ENCODE results near the gene HIPK3. TPM values are rescaled to one million over a fixed set of nuclear protein-coding genes. Genes with fewer than 3 reads are reported as not detected.

The HIPK3 gene
- total and polyA plus RNA-seq, 2 experiments from 2014 or later = 5.5 to 29.8 TPM

GRCh38 chr11:33280411-33280810 lies 23.2 kb downstream of the HIPK3 start:
- Histone ChIP-seq H3K9me2 (ENCODE audit: insufficient read depth) (peaks cover 3% of the 10 kb centered on the region; the same call in 1 of the 2 replicates), H2AFZ (no peak overlapping the region), H4K20me1 (replicated peaks; ENCODE audit: insufficient read depth) (0 out of 2 replicates have a peak, but pooled peaks cover 11% of the 10 kb centered on the region), H3F3A (replicated peaks; ENCODE audit: low read depth) (no peaks in the 10 kb centered on the region), H3K36me3 (ENCODE audit: insufficient read depth) (no peaks in the 10 kb centered on the region), H3K4me1 (ENCODE audit: insufficient read depth) (no peaks in the 10 kb centered on the region), H3K27ac (ENCODE audit: low read depth) (no peak overlapping the region), H3K27me3 (ENCODE audit: insufficient read depth) (no peaks in the 10 kb centered on the region), H3K4me2 (no peak overlapping the region), H3K4me3 (no peak overlapping the region), H3K79me2 (replicated peaks; ENCODE audit: insufficient read depth) (peaks cover 97% of the 10 kb centered on the region)
- no peaks in the 10 kb centered on the region for H3K9me3 Mint-ChIP-seq
- no peaks in the 10 kb centered on the region for H3K27me3 Mint-ChIP-seq (ENCODE audit: insufficient read depth, low read depth, poor library complexity)
- no peak for ATAC-seq
- H3K4me1 Mint-ChIP-seq = no peaks in the 10 kb centered on the region
- no peak for TF ChIP-seq ZNF114 (CRISPR knock-in tag; IDR thresholded peaks at IDR 0.05)
- TF ChIP-seq CREB1 (CRISPR knock-in tag; IDR thresholded peaks at IDR 0.05; ENCODE audit: low read depth) = no peak
- TF ChIP-seq ETS1 (IDR thresholded peaks at IDR 0.05) = no peak
- no peak for TF ChIP-seq POLR2AphosphoS5 (IDR thresholded peaks at IDR 0.05; ENCODE audit: low read depth)
- no peak for TF ChIP-seq NANOG (IDR thresholded peaks at IDR 0.05; ENCODE audit: borderline replicate concordance)
- no peak for TF ChIP-seq ZNF331 (CRISPR knock-in tag; IDR thresholded peaks at IDR 0.05; ENCODE audit: low read depth)
- no peak for TF ChIP-seq STAT1 (IDR thresholded peaks at IDR 0.05; ENCODE audit: unreplicated experiment)
- TF ChIP-seq REST (IDR thresholded peaks at IDR 0.05; ENCODE audit: unreplicated experiment) = no peak
- no peak for TF ChIP-seq JUNB (IDR thresholded peaks at IDR 0.05; ENCODE audit: unreplicated experiment)
- TF ChIP-seq EZH2phosphoT487 (IDR thresholded peaks at IDR 0.05; ENCODE audit: unreplicated experiment) = no peak
- TF ChIP-seq ZNF462 (CRISPR knock-in tag; IDR thresholded peaks at IDR 0.05) = no peak
- TF ChIP-seq EZH2 (IDR thresholded peaks at IDR 0.05; ENCODE audit: low read depth, unreplicated experiment) = no peak
- no peak for DNase-seq (ENCODE audit: low spot score)
- H3K36me3 Mint-ChIP-seq (ENCODE audit: low read depth) = no peaks in the 10 kb centered on the region
- H3K27ac Mint-ChIP-seq = no peak overlapping the region
- no peak overlapping the region for H3K4me3 Mint-ChIP-seq
